Type B pancreatic cell (in vitro differentiated cells): ENCODE measurements around the gene GNG7. TPM values are rescaled to one million over a fixed set of nuclear protein-coding genes. Genes with fewer than 3 reads are reported as not detected.

Source experiments
- DNase-seq: peaks from one replicate; pipeline ENCODE4 v3.0.0; 2021; ENCODE audit warnings: mixed read lengths; ENCODE audit not compliant: unreplicated experiment; ENCODE audit errors: extremely low spot score
- H3K27ac Mint-ChIP-seq: 2 replicates; pipeline ENCODE4 v1.8.0; 2021; ENCODE audit warnings: mild to moderate bottlenecking, mixed read lengths
- H3K27me3 Mint-ChIP-seq: 2 replicates; pipeline ENCODE4 v1.8.0; 2021; ENCODE audit warnings: mixed read lengths
- H3K36me3 Mint-ChIP-seq: 2 replicates; pipeline ENCODE4 v1.8.0; 2021; ENCODE audit warnings: mixed read lengths
- H3K4me1 Mint-ChIP-seq: one replicate; pipeline ENCODE4 v1.8.0; 2021; ENCODE audit warnings: mixed read lengths; ENCODE audit not compliant: unreplicated experiment
- H3K4me3 Mint-ChIP-seq: 2 replicates; pipeline ENCODE4 v1.8.0; 2021; ENCODE audit warnings: mild to moderate bottlenecking, mixed read lengths
- H3K9me3 Mint-ChIP-seq: 2 replicates; pipeline ENCODE4 v1.8.0; 2021; ENCODE audit warnings: mixed read lengths
- total RNA-seq: library from RNA; stranded (reverse); gene quantifications from 2 replicates; pipeline ENCODE4 v1.2.1, GENCODE V29; 2021; ENCODE audit warnings: low replicate concordance
- TF ChIP-seq, protein P1 (sequence below): fragments of 200-600 bp; sonication (generic); conservative IDR thresholded peaks from 2 replicates; pipeline ENCODE4 v1.5.0; 2021; ENCODE audit warnings: antibody characterized with exemption, mild to moderate bottlenecking

The GNG7 gene
- total RNA-seq, 1 donor from 2014 or later, result 12.2 TPM

DNA sequence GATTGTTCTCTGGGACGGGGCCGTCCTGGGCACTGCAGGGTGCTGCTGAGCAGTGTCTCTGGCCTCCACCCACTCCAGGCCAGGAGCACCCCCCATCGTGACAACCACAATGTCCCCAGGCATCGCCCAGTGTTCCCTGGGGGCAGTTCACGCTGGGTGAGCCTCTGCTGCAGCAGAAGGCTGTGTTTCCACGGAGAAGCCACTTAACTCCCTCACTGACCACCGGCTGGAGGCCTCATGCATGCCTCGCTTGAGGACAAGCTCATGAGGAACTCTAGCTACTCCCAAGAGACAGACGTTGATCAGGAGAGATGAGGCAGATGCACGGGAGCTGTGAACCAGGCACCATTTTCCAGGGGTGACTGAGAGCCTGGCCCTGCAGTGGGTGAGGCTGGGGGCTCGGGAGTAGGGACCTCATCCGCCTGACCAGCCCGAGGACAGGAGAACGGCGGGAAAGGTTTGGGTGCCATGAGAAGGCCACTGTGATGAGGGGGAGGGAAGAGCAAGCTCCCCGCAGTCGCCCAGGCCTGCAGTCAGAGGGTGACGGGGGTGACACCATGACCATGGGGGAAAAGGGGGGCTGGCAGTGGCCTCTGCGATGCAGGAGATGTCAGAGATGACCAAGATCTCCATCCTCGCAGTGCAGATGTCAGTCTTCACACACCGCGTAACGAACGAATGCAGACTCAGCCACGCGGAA, 32.2 kb upstream of the GNG7 start:
- no peaks in the 10 kb centered on the region for H3K9me3 Mint-ChIP-seq
- DNase-seq, result no peak
- H3K4me1 Mint-ChIP-seq, result peaks cover 11% of the 10 kb centered on the region
- no peaks in the 10 kb centered on the region for H3K27me3 Mint-ChIP-seq
- H3K4me3 Mint-ChIP-seq, result no peak overlapping the region
- H3K27ac Mint-ChIP-seq, result no peak overlapping the region
- peaks cover 5% of the 10 kb centered on the region for H3K36me3 Mint-ChIP-seq
- TF ChIP-seq, protein P1, sequence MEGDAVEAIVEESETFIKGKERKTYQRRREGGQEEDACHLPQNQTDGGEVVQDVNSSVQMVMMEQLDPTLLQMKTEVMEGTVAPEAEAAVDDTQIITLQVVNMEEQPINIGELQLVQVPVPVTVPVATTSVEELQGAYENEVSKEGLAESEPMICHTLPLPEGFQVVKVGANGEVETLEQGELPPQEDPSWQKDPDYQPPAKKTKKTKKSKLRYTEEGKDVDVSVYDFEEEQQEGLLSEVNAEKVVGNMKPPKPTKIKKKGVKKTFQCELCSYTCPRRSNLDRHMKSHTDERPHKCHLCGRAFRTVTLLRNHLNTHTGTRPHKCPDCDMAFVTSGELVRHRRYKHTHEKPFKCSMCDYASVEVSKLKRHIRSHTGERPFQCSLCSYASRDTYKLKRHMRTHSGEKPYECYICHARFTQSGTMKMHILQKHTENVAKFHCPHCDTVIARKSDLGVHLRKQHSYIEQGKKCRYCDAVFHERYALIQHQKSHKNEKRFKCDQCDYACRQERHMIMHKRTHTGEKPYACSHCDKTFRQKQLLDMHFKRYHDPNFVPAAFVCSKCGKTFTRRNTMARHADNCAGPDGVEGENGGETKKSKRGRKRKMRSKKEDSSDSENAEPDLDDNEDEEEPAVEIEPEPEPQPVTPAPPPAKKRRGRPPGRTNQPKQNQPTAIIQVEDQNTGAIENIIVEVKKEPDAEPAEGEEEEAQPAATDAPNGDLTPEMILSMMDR, result no peak

DNA sequence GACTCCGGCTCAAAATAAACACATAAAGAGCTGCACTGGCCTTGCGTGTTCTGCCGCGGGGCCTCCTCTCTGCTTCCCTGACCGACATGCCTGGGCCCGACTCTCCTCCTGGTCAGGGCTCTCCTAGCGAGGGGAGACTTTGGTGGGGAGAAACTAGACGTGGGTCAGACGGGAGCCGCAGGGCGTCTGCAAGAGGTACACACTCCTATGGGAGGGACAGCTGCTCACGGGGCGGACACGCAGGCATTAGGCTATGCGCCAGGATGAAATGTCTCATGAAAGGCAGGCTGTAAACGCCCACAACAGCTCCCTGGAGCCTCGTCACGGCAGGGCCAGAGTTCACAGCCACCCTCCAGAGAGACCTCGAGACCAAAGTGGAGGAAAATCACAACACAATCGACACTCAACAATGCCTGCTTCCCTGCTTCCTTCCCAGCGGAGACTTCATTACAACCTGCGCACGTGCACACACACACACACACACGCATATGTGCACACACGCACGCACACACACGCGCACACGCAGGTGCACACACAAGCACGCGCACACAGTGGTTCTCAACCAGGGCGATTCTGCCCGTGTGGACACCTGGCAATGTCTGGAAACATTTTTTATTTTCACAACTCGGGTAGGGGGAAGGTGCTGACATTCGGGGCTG, 31.6 kb upstream of the GNG7 start:
- DNase-seq, result no peak
- H3K9me3 Mint-ChIP-seq, result no peaks in the 10 kb centered on the region
- H3K4me1 Mint-ChIP-seq, result peaks cover 7% of the 10 kb centered on the region
- peaks cover 5% of the 10 kb centered on the region for H3K36me3 Mint-ChIP-seq
- H3K27me3 Mint-ChIP-seq, result no peaks in the 10 kb centered on the region
- no peak overlapping the region for H3K27ac Mint-ChIP-seq
- TF ChIP-seq, protein P1, result no peak
- no peak overlapping the region for H3K4me3 Mint-ChIP-seq

DNA sequence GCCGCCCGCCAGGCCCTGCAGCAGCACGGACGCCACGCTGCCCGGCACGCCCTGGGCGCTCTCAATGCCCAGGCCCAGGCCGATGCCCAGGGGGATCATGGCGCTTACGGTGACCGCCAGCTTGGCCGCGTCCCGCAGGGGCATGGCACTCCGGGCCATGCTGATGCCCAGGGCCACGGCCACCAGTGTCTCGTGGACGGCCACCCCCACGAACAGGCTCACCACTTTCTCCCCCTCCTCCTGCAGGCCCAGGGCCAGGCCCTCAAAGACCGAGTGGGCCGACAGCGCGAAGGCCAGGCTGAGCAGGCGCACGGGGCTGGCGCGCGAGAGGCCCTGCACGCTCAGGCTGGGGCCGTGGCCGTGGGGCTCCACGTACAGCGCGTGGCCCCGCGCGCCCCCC, 30.4 kb upstream of the GNG7 start:
- H3K4me3 Mint-ChIP-seq, result no peak overlapping the region
- no peak for DNase-seq
- H3K36me3 Mint-ChIP-seq, result peaks cover 5% of the 10 kb centered on the region
- peaks cover 6% of the 10 kb centered on the region for H3K27me3 Mint-ChIP-seq
- TF ChIP-seq, protein P1, result no peak
- H3K27ac Mint-ChIP-seq, result no peak overlapping the region
- no peaks in the 10 kb centered on the region for H3K9me3 Mint-ChIP-seq
- H3K4me1 Mint-ChIP-seq, result peaks cover 6% of the 10 kb centered on the region

DNA sequence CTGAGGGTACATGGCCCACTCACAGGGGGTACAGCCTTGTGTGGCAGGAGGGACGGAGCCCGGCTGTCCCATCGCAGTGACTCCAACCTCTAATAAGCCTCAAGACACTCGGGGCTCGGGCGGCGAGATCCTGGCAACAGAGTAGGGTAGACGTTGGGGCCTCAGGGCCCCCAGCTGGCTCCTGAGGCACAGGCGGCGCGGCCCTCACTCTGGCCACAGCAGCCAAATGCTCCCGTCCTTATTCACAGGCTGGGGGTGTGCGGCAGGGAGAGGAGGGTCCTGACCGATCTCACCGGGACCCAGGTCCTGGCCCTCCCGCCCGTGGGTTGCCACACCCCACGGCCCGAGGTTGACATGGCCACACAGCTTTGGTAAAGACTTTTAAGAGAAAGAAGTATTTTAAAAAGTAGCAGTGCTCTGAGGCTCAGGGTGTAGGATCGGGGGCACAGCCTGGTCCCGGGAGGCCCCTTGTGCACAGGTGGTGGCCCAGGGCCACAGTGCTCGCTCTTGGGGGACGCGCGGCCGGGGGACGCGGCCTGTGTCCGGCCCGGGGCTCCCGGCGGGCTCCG, 29.7 kb upstream of the GNG7 start:
- peaks cover 5% of the 10 kb centered on the region for H3K36me3 Mint-ChIP-seq
- H3K9me3 Mint-ChIP-seq, result no peaks in the 10 kb centered on the region
- no peak for DNase-seq
- H3K4me1 Mint-ChIP-seq, result peaks cover 6% of the 10 kb centered on the region
- H3K27me3 Mint-ChIP-seq, result peaks cover 12% of the 10 kb centered on the region
- TF ChIP-seq, protein P1, result no peak
- H3K27ac Mint-ChIP-seq, result no peak overlapping the region
- H3K4me3 Mint-ChIP-seq, result no peak overlapping the region

DNA sequence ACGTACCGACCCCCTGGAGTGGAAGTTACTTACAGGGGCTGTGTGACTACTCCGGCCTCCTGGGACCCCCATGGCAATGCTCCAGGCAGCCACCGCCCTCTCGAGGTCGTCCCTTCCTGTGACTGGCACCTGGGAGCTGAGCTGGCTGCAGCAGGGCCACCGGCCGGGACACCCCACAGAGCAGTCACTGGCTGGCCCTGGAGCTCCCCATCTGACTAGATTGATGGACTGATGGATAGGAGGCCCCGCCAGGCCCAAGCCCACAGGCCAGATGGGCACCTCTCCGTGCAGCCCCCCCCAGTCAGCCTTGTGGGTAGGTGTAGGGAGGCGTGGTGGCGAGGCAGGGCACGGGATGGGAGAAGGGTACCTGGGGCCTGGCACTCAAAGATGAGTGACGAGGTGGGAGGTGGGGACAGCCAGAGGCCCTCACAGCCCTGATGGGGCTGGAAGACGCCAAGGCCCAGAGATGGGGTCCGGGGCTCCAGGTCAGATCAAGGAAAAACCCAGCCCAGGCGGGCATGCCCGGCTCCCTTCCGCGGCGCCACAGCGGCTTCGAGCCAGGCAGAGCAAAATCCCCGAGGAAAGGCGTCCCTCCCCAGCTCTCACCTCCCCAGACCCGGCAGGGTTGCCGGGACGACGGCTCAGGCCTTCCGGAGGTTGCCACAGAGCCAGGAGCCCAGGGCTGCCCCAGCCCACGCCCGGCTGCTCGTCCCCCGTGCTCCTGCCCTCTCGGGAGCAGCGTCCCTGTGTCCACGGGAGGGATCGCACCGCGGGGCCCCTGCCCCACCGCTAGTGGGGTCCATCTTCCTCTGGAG, 28.9 kb upstream of the GNG7 start:
- peaks cover under 1% of the 10 kb centered on the region for H3K36me3 Mint-ChIP-seq
- H3K4me3 Mint-ChIP-seq, result no peak overlapping the region
- TF ChIP-seq, protein P1, result no peak
- peaks cover 6% of the 10 kb centered on the region for H3K4me1 Mint-ChIP-seq
- no peaks in the 10 kb centered on the region for H3K9me3 Mint-ChIP-seq
- DNase-seq, result no peak
- peaks cover 17% of the 10 kb centered on the region for H3K27me3 Mint-ChIP-seq
- no peak overlapping the region for H3K27ac Mint-ChIP-seq
